Measurements from ENCODE around the gene DESI2. TPM values are rescaled to one million over a fixed set of nuclear protein-coding genes. Genes with fewer than 3 reads are reported as not detected.

The DESI2 gene
- total RNA-seq, 4 donors from 2014 or later: 49.5 to 71.2 (median 57.5) TPM

DNA sequence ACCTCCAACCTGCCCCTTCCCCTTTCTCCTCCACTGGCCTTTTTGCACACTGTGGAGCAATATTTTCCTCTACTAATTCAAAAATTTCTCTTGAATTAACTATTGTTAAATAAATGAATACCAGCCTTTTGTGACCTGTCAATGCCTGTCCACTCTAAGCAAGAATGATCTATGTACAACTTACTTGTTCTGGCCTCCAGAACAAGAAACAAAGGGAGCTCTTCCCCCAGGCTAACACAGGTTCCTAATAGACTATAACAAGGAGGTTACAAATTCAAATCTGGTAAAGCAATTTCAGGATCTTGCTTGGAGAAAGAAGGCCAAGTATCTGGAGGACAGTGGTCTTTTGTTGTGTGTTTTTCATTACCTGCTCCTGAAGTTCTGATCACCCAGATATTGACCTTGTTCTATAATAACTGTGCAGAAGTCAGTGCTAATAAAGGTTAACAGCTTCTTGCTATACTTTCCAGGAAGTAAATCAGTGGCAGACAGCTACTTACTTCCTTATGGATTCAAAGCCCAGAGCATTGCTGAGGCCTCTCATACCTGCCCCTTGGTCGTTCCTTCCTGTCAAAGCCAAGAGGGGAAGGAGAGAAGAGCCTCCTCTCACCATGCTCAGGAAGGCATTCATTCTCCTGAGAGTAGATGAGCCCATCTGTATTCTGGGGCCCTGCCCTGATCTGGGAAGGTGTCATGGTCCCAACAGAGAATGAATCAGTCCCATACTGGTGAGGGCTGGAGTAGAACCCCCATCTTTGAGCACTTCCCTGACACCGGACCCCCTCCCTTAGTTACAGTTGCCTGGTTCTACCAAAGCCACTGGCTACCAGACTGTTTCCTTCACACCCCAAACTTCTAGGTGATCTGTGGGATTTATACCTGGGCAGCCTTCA lies 56.8 kb downstream of the DESI2 start:
- no peaks in the 10 kb centered on the region for H3K27me3 ChIP-seq
- no peak overlapping the region for H3K27ac ChIP-seq
- peaks cover 0 to 4% of the 10 kb centered on the region in 2 donors for H3K4me1 ChIP-seq
- no peak for TF ChIP-seq POLR2A (IDR thresholded peaks at IDR 0.05)
- TF ChIP-seq, protein P1, sequence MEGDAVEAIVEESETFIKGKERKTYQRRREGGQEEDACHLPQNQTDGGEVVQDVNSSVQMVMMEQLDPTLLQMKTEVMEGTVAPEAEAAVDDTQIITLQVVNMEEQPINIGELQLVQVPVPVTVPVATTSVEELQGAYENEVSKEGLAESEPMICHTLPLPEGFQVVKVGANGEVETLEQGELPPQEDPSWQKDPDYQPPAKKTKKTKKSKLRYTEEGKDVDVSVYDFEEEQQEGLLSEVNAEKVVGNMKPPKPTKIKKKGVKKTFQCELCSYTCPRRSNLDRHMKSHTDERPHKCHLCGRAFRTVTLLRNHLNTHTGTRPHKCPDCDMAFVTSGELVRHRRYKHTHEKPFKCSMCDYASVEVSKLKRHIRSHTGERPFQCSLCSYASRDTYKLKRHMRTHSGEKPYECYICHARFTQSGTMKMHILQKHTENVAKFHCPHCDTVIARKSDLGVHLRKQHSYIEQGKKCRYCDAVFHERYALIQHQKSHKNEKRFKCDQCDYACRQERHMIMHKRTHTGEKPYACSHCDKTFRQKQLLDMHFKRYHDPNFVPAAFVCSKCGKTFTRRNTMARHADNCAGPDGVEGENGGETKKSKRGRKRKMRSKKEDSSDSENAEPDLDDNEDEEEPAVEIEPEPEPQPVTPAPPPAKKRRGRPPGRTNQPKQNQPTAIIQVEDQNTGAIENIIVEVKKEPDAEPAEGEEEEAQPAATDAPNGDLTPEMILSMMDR (IDR thresholded peaks at IDR 0.05): no peak
- peaks cover 6 to 10% of the 10 kb centered on the region in 2 donors for H3K36me3 ChIP-seq
- H3K9me3 ChIP-seq: no peaks in the 10 kb centered on the region
- DNase-seq: no peak
- intact Hi-C loops (cut with DNase I): no loop called here
- 60 to 71% methylated on average over 1 to 2 of the region's 2 CpGs for WGBS, 2 donors
- H3K4me3 ChIP-seq (replicated peaks in 1 of 3): no peak overlapping the region

DNA sequence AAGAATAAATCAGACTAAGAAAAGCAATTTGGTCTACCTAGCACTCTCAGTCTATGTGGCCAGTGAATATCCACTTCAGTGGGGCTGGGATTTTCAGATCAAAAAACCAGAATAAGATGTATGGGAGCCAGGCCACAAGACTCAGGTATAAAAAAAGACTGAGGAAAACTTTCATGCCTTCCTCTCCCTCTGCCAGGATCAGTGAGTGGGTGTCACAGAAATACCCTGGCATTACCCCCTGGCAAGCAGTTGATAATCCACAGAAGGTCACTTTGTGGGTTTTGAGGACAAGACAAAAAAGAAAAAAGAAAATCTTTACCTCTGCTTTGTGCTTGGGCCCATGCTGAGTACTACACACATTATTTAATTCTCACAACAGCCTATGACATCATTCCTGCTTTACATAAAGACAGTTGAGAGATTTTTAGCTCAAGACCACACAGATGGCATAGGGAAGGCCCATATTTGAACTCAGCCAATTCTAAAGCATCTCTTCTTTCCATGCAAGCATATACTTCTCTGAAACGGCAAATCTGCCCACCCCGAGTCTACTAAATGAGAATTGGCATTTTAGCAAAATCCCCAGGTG lies 57.6 kb downstream of the DESI2 start:
- TF ChIP-seq, protein P1 (IDR thresholded peaks at IDR 0.05): no peak
- TF ChIP-seq POLR2A (IDR thresholded peaks at IDR 0.05): no peak
- H3K9me3 ChIP-seq: no peaks in the 10 kb centered on the region
- 91% methylated on average over 2 of the region's 2 CpGs for WGBS, 2 donors
- H3K27me3 ChIP-seq: no peaks in the 10 kb centered on the region
- H3K4me3 ChIP-seq (replicated peaks in 1 of 3): no peak overlapping the region
- no peaks in the 10 kb centered on the region for H3K4me1 ChIP-seq
- intact Hi-C loops (cut with DNase I): no loop called here
- H3K36me3 ChIP-seq: peaks cover 6 to 9% of the 10 kb centered on the region in 2 donors
- no peak for DNase-seq
- no peak overlapping the region for H3K27ac ChIP-seq

DNA sequence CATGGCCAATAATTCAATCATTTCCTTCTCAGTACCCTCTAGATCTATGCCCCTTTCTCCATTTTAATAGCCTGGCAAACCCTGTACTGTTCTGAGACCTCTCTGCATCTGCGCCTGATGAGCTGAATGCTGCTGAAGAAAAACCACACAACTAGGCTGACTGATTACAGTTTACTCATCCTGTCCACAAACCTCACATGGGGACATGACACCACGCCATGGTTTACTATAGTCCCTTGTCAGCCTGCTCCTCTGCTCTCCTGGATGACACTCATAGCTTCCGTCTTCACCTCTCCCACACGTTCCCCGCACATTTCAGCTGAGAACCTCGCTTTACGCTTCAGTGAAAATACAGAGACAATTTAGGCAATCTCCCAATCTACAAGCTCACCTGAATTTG lies 59.7 kb downstream of the DESI2 start:
- intact Hi-C loops (cut with DNase I): no loop called here
- H3K4me3 ChIP-seq (replicated peaks in 1 of 3): no peak overlapping the region
- DNase-seq: no peak
- H3K4me1 ChIP-seq: no peaks in the 10 kb centered on the region
- WGBS, 2 donors: 93 to 94% methylated on average over 7 of the region's 7 CpGs
- H3K9me3 ChIP-seq: no peaks in the 10 kb centered on the region
- no peaks in the 10 kb centered on the region for H3K27me3 ChIP-seq
- H3K36me3 ChIP-seq: no peaks in the 10 kb centered on the region
- no peak for TF ChIP-seq POLR2A (IDR thresholded peaks at IDR 0.05)
- TF ChIP-seq, protein P1 (IDR thresholded peaks at IDR 0.05): no peak
- H3K27ac ChIP-seq: no peak overlapping the region

DNA sequence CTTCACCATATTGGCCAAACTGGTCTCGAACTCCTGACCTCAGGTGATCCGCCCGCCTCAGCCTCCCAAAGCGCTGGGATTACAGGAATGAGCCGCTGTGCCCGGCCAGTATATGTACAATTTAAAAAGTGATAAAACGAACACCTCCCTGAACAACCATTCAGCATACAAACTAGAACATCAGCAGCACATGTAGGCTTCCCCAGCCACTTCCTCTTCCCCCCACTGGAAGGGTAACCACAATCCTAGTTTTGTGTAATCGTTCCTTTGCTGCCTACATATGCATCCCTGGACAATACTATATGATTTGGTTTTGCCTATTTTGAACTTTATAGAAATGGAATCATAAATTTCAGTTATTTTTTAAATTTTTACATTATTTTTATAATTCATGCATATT lies 60.4 kb downstream of the DESI2 start:
- Histone ChIP-seq H3K4me1 (no peaks in the 10 kb centered on the region), H3K4me3 (replicated peaks in 1 of 3) (no peak overlapping the region), H3K27me3 (no peaks in the 10 kb centered on the region), H3K27ac (no peak overlapping the region), H3K9me3 (no peaks in the 10 kb centered on the region), H3K36me3 (no peaks in the 10 kb centered on the region)
- 90 to 97% methylated on average over 8 of the region's 8 CpGs for WGBS, 2 donors
- no peak for DNase-seq
- intact Hi-C loops (cut with DNase I): no loop called here
- TF ChIP-seq POLR2A (IDR thresholded peaks at IDR 0.05): no peak
- TF ChIP-seq, protein P1 (IDR thresholded peaks at IDR 0.05): no peak

DNA sequence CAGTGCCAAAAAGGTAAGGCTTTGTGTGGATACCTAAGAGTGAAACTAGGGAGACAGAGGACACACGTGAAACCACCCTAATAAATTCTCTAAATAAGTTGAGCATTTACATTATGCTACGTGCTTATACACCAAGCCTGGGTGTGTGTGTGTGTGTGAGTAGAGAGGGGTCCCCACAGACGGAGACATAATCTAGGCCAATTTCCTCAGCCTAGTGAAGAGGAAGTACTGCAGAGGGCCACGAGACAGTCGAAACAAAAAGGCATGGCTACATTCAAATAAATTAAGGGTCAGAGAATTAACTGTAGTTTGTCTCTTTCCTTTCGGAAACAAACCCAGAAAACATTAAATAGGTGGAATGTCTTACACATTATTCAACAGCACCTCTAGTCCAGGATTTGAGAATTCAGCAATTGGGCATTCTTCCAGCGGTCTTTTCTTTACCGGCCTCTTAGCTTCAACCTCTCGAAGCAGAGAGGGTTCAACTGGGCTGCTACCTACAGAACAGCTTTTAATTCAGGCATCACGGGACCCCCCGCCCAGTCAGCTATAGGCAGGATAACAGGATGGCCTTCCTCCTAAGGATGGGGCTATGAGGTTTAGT lies 75.0 kb downstream of the DESI2 start:
- DNase-seq: no peak
- Histone ChIP-seq H3K9me3 (no peaks in the 10 kb centered on the region), H3K27me3 (no peaks in the 10 kb centered on the region), H3K4me3 (replicated peaks in 1 of 3) (no peak overlapping the region), H3K36me3 (no peaks in the 10 kb centered on the region), H3K4me1 (no peaks in the 10 kb centered on the region), H3K27ac (no peak overlapping the region)
- 80 to 85% methylated on average over 11 of the region's 11 CpGs for WGBS, 2 donors
- TF ChIP-seq, protein P1 (IDR thresholded peaks at IDR 0.05): no peak
- TF ChIP-seq POLR2A (IDR thresholded peaks at IDR 0.05): no peak
- intact Hi-C loops (cut with DNase I): no loop called here

Data from thyroid gland (tissue), 4 donors.